ENCODE data around the gene POU2AF1. TPM values are rescaled to one million over a fixed set of nuclear protein-coding genes. Genes with fewer than 3 reads are reported as not detected.

POU2AF1 gene
- total RNA-seq, 1 experiment from 2014 or later: not detected

GRCh38 chr11:111335549-111335948 lies 43.5 kb downstream of the POU2AF1 start:
- no peak overlapping the region for H3K27ac ChIP-seq (ENCODE audit: low read length)
- no peaks in the 10 kb centered on the region for H3K36me3 ChIP-seq (ENCODE audit: low read depth, low read length)
- H3K4me2 ChIP-seq (ENCODE audit: low read length): no peak overlapping the region
- no TSS peak for BruUV-seq (replicated peaks)
- ChIA-PET POLR2A (ENCODE audit: unreplicated experiment) (no interaction called here), CTCF (no interaction called here)
- no peaks in the 10 kb centered on the region for H4K20me1 ChIP-seq (ENCODE audit: low read length)
- DNase-seq (peak; percentile 25), ATAC-seq (no peak)
- no peak overlapping the region for H2AFZ ChIP-seq (ENCODE audit: low read length)
- H3K9ac ChIP-seq (ENCODE audit: low read length): no peak overlapping the region
- no peaks in the 10 kb centered on the region for H3K4me1 ChIP-seq (ENCODE audit: insufficient read depth, low read length)
- no peaks in the 10 kb centered on the region for H3F3A ChIP-seq (ENCODE audit: low read length, unreplicated experiment)
- intact Hi-C loops (cut with micrococcal nuclease): no loop called here
- TF ChIP-seq CTCF (conservative IDR thresholded peaks at IDR 0.05; ENCODE audit: low read depth, low read length) (no peak), EZH2 (IDR thresholded peaks at IDR 0.05; ENCODE audit: low read length, unreplicated experiment) (no peak), EZH2phosphoT487 (IDR thresholded peaks at IDR 0.05; ENCODE audit: borderline replicate concordance, low read length) (no peak)
- peaks cover 23% of the 10 kb centered on the region; the same call in 1 of the 2 replicates for H3K27me3 ChIP-seq (ENCODE audit: low read length)
- H3K9me3 ChIP-seq (ENCODE audit: low read length): no peaks in the 10 kb centered on the region
- no peaks in the 10 kb centered on the region for H3K9me2 ChIP-seq (replicated peaks; ENCODE audit: low read length)
- no peaks in the 10 kb centered on the region for H3K79me2 ChIP-seq (ENCODE audit: low read length)
- H3K4me3 ChIP-seq (ENCODE audit: low read length): no peak overlapping the region

- ATAC-seq (no peak), DNase-seq (peak; percentile 61)
- Histone ChIP-seq H3K4me3 (ENCODE audit: low read length) (no peak overlapping the region), H3K9me2 (replicated peaks; ENCODE audit: low read length) (no peaks in the 10 kb centered on the region), H2AFZ (ENCODE audit: low read length) (no peak overlapping the region), H3K27ac (ENCODE audit: low read length) (no peak overlapping the region), H3K79me2 (ENCODE audit: low read length) (no peaks in the 10 kb centered on the region), H3K27me3 (ENCODE audit: low read length) (peaks cover 23% of the 10 kb centered on the region; the same call in 1 of the 2 replicates), H3K4me2 (ENCODE audit: low read length) (no peak overlapping the region), H4K20me1 (ENCODE audit: low read length) (no peaks in the 10 kb centered on the region), H3K9ac (ENCODE audit: low read length) (no peak overlapping the region), H3F3A (ENCODE audit: low read length, unreplicated experiment) (no peaks in the 10 kb centered on the region), H3K4me1 (ENCODE audit: insufficient read depth, low read length) (no peaks in the 10 kb centered on the region), H3K9me3 (ENCODE audit: low read length) (no peaks in the 10 kb centered on the region), H3K36me3 (ENCODE audit: low read depth, low read length) (no peaks in the 10 kb centered on the region)
- ChIA-PET CTCF (no interaction called here), POLR2A (ENCODE audit: unreplicated experiment) (no interaction called here)
- intact Hi-C loops (cut with micrococcal nuclease): no loop called here
- BruUV-seq (replicated peaks): no TSS peak
- TF ChIP-seq EZH2phosphoT487 (IDR thresholded peaks at IDR 0.05; ENCODE audit: borderline replicate concordance, low read length): no peak
- no peak for TF ChIP-seq EZH2 (IDR thresholded peaks at IDR 0.05; ENCODE audit: low read length, unreplicated experiment)
- TF ChIP-seq CTCF (conservative IDR thresholded peaks at IDR 0.05; ENCODE audit: low read depth, low read length): no peak
These were observed 44.3 kb downstream of the POU2AF1 start for GRCh38 chr11:111334532-111335502.

All from PC-3 (cell line).